H1 (cell line): Measurements from ENCODE around the gene MYD88. TPM values are rescaled to one million over a fixed set of nuclear protein-coding genes. Genes with fewer than 3 reads are reported as not detected.

Source experiments
- CTCF ChIA-PET: fragments of 300-600 bp; sonication (Branson Sonifier 250); formaldehyde crosslinking; loops from one replicate; lab custom pipeline; 2021; ENCODE audit not compliant: partially characterized antibody; lab: Charles Lee
- POLR2A ChIA-PET: fragments of 300-600 bp; sonication (Branson Sonifier 250); formaldehyde crosslinking; loops from one replicate; lab custom pipeline; 2021; ENCODE audit warnings: inconsistent platforms; ENCODE audit not compliant: partially characterized antibody; lab: Charles Lee
- DNase-seq, 2 experiments: peaks; one replicate each; pipeline versions ENCODE4 v3.0.0 to v3.0.0-alpha.2; 2010 to 2022; ENCODE audit warnings: low spot score in 2 of 2, low read depth in 1 of 2, mixed read lengths in 1 of 2
- FAIRE-seq: peaks from 2 replicates; lab custom pipeline; 2011; peaks lifted over from hg19 to GRCh38; lab: Jason Lieb, UNC
- H2AFZ ChIP-seq: 2 replicates; pipeline ENCODE4 v1.8.1; 2012; ENCODE audit warnings: low read length, inconsistent platforms
- H2AK5ac ChIP-seq: 2 replicates; pipeline ENCODE4 v1.6.1; 2013; ENCODE audit warnings: low read depth, low read length
- H2BK120ac ChIP-seq: replicated peaks from 2 replicates; pipeline ENCODE3; 2013; ENCODE audit warnings: low read depth, low read length, inconsistent platforms
- H2BK12ac ChIP-seq: 2 replicates; pipeline ENCODE4 v1.6.1; 2013; ENCODE audit warnings: low read depth, low read length
- H2BK15ac ChIP-seq: 2 replicates; pipeline ENCODE4 v1.6.1; 2013; ENCODE audit warnings: low read length
- H2BK20ac ChIP-seq: 2 replicates; pipeline ENCODE4 v1.6.1; 2013; ENCODE audit warnings: low read length
- H2BK5ac ChIP-seq: 2 replicates; pipeline ENCODE4 v1.6.1; 2013; ENCODE audit warnings: low read depth, low read length
- H3K14ac ChIP-seq: 2 replicates; pipeline ENCODE4 v1.6.1; 2013; ENCODE audit warnings: inconsistent platforms; ENCODE audit not compliant: insufficient read length
- H3K18ac ChIP-seq: 2 replicates; pipeline ENCODE4 v1.6.1; 2013; ENCODE audit warnings: low read length; ENCODE audit errors: extremely low read depth
- H3K23ac ChIP-seq: 2 replicates; pipeline ENCODE4 v1.6.1; 2013; ENCODE audit warnings: inconsistent platforms; ENCODE audit not compliant: insufficient read length
- H3K23me2 ChIP-seq: 2 replicates; pipeline ENCODE4 v1.6.1; 2013; ENCODE audit warnings: low read depth, low read length
- H3K27ac ChIP-seq: 2 replicates; pipeline ENCODE4 v1.6.1; 2011; ENCODE audit warnings: low read depth, low read length, inconsistent platforms
- H3K27me3 ChIP-seq, 4 experiments: replicated peaks in 1 of 4; 1 replicate in 1 of 4; 2 replicates in 3 of 4; pipeline versions ENCODE4 v1.6.1 to v1.8.1; 2011 to 2013; ENCODE audit warnings: low read length in 3 of 4, mild to moderate bottlenecking in 3 of 4, inconsistent platforms in 2 of 4, mixed read lengths in 2 of 4, moderate library complexity in 1 of 4; ENCODE audit not compliant: control insufficient read depth in 3 of 4, insufficient read depth in 3 of 4; ENCODE audit errors: extremely low read depth in 1 of 4
- H3K36me3 ChIP-seq, 4 experiments: 2 replicates each; pipeline versions ENCODE4 v1.6.1 to v1.8.1; 2011 to 2013; ENCODE audit warnings: mild to moderate bottlenecking in 4 of 4, low read length in 3 of 4, moderate library complexity in 2 of 4, control low read depth in 1 of 4, inconsistent platforms in 1 of 4; ENCODE audit not compliant: insufficient read depth in 4 of 4, control insufficient read depth in 2 of 4
- H3K4ac ChIP-seq: replicated peaks from 2 replicates; pipeline ENCODE3; 2013; ENCODE audit warnings: low read length, low read depth, mixed read lengths, inconsistent platforms; ENCODE audit not compliant: insufficient read length
- H3K4me1 ChIP-seq, 4 experiments: replicated peaks in 1 of 4; 1 replicate in 1 of 4; 2 replicates in 3 of 4; pipeline versions ENCODE4 v1.6.1 to v1.8.1; 2011 to 2013; ENCODE audit warnings: low read length in 3 of 4, inconsistent platforms in 2 of 4, mixed read lengths in 1 of 4; ENCODE audit not compliant: insufficient read depth in 4 of 4, control insufficient read depth in 3 of 4
- H3K4me2 ChIP-seq, 2 experiments: 2 replicates each; pipeline versions ENCODE4 v1.6.1 to v1.8.1; 2011 to 2013; ENCODE audit warnings: low read depth in 2 of 2, low read length in 2 of 2, control low read depth in 1 of 2, inconsistent platforms in 1 of 2, mild to moderate bottlenecking in 1 of 2; ENCODE audit not compliant: insufficient read depth in 1 of 2
- H3K4me3 ChIP-seq, 4 experiments: fragments of 200-600, 300-600 bp in 1 of 4; sonication (generic), shearing (Covaris generic), sonication (Bioruptor Twin) in 1 of 4; 2 replicates each; pipeline versions ENCODE4 v1.5.1 to v1.8.1; 2011 to 2016; ENCODE audit warnings: low read length in 4 of 4, low read depth in 3 of 4, control low read depth in 2 of 4, inconsistent platforms in 2 of 4, mild to moderate bottlenecking in 2 of 4, mixed read lengths in 1 of 4, moderate library complexity in 1 of 4; ENCODE audit not compliant: insufficient read depth in 2 of 4; ENCODE audit errors: extremely low read depth in 1 of 4
- H3K56ac ChIP-seq: replicated peaks from 2 replicates; pipeline ENCODE3; 2013; ENCODE audit warnings: low read depth, mild to moderate bottlenecking, mixed read lengths, low read length, inconsistent platforms; ENCODE audit not compliant: insufficient read length
- H3K79me1 ChIP-seq: 2 replicates; pipeline ENCODE4 v1.6.1; 2013; ENCODE audit warnings: low read depth, low read length, control low read depth
- H3K79me2 ChIP-seq, 2 experiments: 2 replicates each; pipeline versions ENCODE4 v1.6.1 to v1.8.1; 2012 to 2013; ENCODE audit warnings: low read length in 2 of 2, mild to moderate bottlenecking in 2 of 2, inconsistent platforms in 1 of 2; ENCODE audit not compliant: insufficient read depth in 2 of 2, control insufficient read depth in 1 of 2
- H3K9ac ChIP-seq, 4 experiments: replicated peaks in 1 of 4; 1 replicate in 1 of 4; 2 replicates in 3 of 4; pipeline versions ENCODE4 v1.6.1 to v1.8.1; 2011 to 2013; ENCODE audit warnings: low read depth in 3 of 4, low read length in 3 of 4, control low read depth in 2 of 4, mild to moderate bottlenecking in 2 of 4, moderate library complexity in 2 of 4, inconsistent platforms in 1 of 4; ENCODE audit errors: extremely low read depth in 1 of 4
- H3K9me3 ChIP-seq, 2 experiments: 2 replicates each; pipeline versions ENCODE4 v1.6.1 to v1.8.1; 2012 to 2013; ENCODE audit warnings: mild to moderate bottlenecking in 2 of 2, moderate library complexity in 2 of 2, control low read depth in 1 of 2, inconsistent platforms in 1 of 2, low read depth in 1 of 2, low read length in 1 of 2, mixed read lengths in 1 of 2; ENCODE audit not compliant: insufficient read depth in 2 of 2
- H4K20me1 ChIP-seq, 2 experiments: replicated peaks in 1 of 2; 2 replicates each; pipeline versions ENCODE3 to v1.8.1; 2011 to 2013; ENCODE audit warnings: inconsistent platforms in 2 of 2, low read length in 2 of 2, mild to moderate bottlenecking in 1 of 2; ENCODE audit not compliant: insufficient read depth in 2 of 2, control insufficient read depth in 1 of 2
- H4K5ac ChIP-seq: 2 replicates; pipeline ENCODE4 v1.6.1; 2013; ENCODE audit warnings: low read length, low read depth, mixed read lengths, inconsistent platforms; ENCODE audit not compliant: insufficient read length
- H4K8ac ChIP-seq: 2 replicates; pipeline ENCODE4 v1.8.0; 2013; ENCODE audit warnings: mild to moderate bottlenecking, moderate library complexity, low read length, inconsistent platforms; ENCODE audit not compliant: insufficient read depth; ENCODE audit errors: extremely low read depth
- H4K91ac ChIP-seq: replicated peaks from 2 replicates; pipeline ENCODE3; 2013; ENCODE audit warnings: low read length, mixed read lengths, inconsistent platforms; ENCODE audit not compliant: insufficient read length
- ASH2L ChIP-seq: fragments of 200-600, 300-600 bp; sonication (generic); IDR thresholded peaks from one replicate; pipeline ENCODE4 v1.7.1; 2017; ENCODE audit warnings: low read length
- BCL11A ChIP-seq, 2 experiments: IDR thresholded peaks; one replicate each; pipeline ENCODE4 v1.6.1; 2011; ENCODE audit warnings: low read depth in 2 of 2, low read length in 2 of 2, mild to moderate bottlenecking in 2 of 2
- CEBPB ChIP-seq: IDR thresholded peaks from 2 replicates; pipeline ENCODE4 v1.6.1; 2012; ENCODE audit warnings: low read depth, low read length
- CHD1 ChIP-seq: IDR thresholded peaks from 2 replicates; pipeline ENCODE4 v1.6.1; 2012; ENCODE audit warnings: low read depth, low read length, improper control_type of control experiment
- CTBP2 ChIP-seq: IDR thresholded peaks from 2 replicates; pipeline ENCODE4 v1.7.0; 2011; ENCODE audit warnings: borderline replicate concordance, mild to moderate bottlenecking, moderate library complexity, mixed read lengths, low read length; ENCODE audit not compliant: insufficient read depth, insufficient read length
- EGR1 ChIP-seq: IDR thresholded peaks from 2 replicates; pipeline ENCODE4 v1.6.1; 2011; ENCODE audit warnings: low read depth, low read length, borderline replicate concordance
- JUND ChIP-seq: IDR thresholded peaks from 2 replicates; pipeline ENCODE4 v1.6.1; 2011; ENCODE audit warnings: mild to moderate bottlenecking, improper control_type of control experiment, low read length
- MAFK ChIP-seq: IDR thresholded peaks from 2 replicates; pipeline ENCODE4 v1.6.1; 2012; ENCODE audit warnings: low read depth, mild to moderate bottlenecking, improper control_type of control experiment, low read length
- PHF8 ChIP-seq: fragments of 200-600 bp; sonication (generic); conservative IDR thresholded peaks from 2 replicates; pipeline ENCODE4 v1.7.1; 2012; ENCODE audit warnings: low read depth, mild to moderate bottlenecking, inconsistent platforms, low read length, moderate library complexity
- RFX5 ChIP-seq: IDR thresholded peaks from 2 replicates; pipeline ENCODE4 v1.6.1; 2011; ENCODE audit warnings: low read depth, low read length, improper control_type of control experiment, borderline replicate concordance
- SAP30 ChIP-seq: fragments of 300-600 bp; sonication (generic); IDR thresholded peaks from 2 replicates; pipeline ENCODE4 v1.7.1; 2012; ENCODE audit warnings: low read length, moderate library complexity, mild to moderate bottlenecking, inconsistent platforms; ENCODE audit not compliant: insufficient read depth, insufficient replicate concordance
- SP4 ChIP-seq: IDR thresholded peaks from 2 replicates; pipeline ENCODE4 v1.6.1; 2012; ENCODE audit warnings: low read length, inconsistent platforms
- TBP ChIP-seq: IDR thresholded peaks from 2 replicates; pipeline ENCODE4 v1.6.1; 2011; ENCODE audit warnings: low read depth, low read length, improper control_type of control experiment
- ZNF274 ChIP-seq: IDR thresholded peaks from 2 replicates; pipeline ENCODE4 v1.7.0; 2012; ENCODE audit warnings: low read length, borderline replicate concordance; ENCODE audit errors: extremely low read depth
- WGBS, 2 experiments: shearing (Covaris generic) in 1 of 2; methylation state at CpG; one replicate each; pipeline versions ENCODE4 v1.1.6 to v1.1.7; 2013 to 2015; ENCODE audit warnings: low lambda C conversion rate in 2 of 2, mixed read lengths in 2 of 2, inconsistent platforms in 1 of 2, low coverage in 1 of 2, missing lambda C conversion rate in 1 of 2; ENCODE audit not compliant: insufficient replicate concordance in 2 of 2, insufficient coverage in 1 of 2, insufficient read length in 1 of 2; ENCODE audit errors: extremely low coverage in 1 of 2, missing lambda C conversion rate in 1 of 2; 5-methylcytosine and 5-hydroxymethylcytosine counted together
- polyA plus RNA-seq, 7 experiments: library from polyadenylated mRNA; depleted of rRNA in 3 of 7; stranded (reverse) in 5 of 7; unstranded in 2 of 7; fragments of >200 nt in 5 of 7; fragments of 200-250 nt in 2 of 7; gene quantifications; 1 replicate in 5 of 7; 2 replicates in 1 of 7; 4 replicates in 1 of 7; pipeline versions ENCODE4 v1.2.1 to v1.2.3, GENCODE V29; 2011 to 2013; ENCODE audit warnings: missing spikeins in 2 of 7, mixed read lengths in 2 of 7
- total RNA-seq: library from RNA; stranded (reverse); fragmentation: NEBNext Ultra II Directional; extraction: Animal tissue kit (Norgen Biotek cat#: 25700); gene quantifications from 2 replicates; pipeline ENCODE4 v1.2.1, GENCODE V29; 2021

Gene MYD88
- total and polyA plus RNA-seq, 2 of the 8 experiments (the other 6 are each of a cell fraction or from before 2014, with no cell fraction given), result 22.1 to 22.5 TPM

GRCh38 chr3:38121832-38122461 is 16.5 kb upstream of the MYD88 start:
- no peaks in the 10 kb centered on the region for H3K4me1 ChIP-seq
- H4K91ac ChIP-seq, result no peak overlapping the region
- H3K27ac ChIP-seq, result no peak overlapping the region
- no peak for DNase-seq
- no peak overlapping the region for H3K4me3 ChIP-seq
- H3K23ac ChIP-seq, result no peak overlapping the region
- CTCF ChIA-PET, result interaction anchor here (1.0 to 8.8 kb wide), 3 partner anchors 8 to 147 kb away, joined by 3 to 105 read pairs (median 3); partner anchors contain the start of gene ACAA1
- H3K9me3 ChIP-seq, result no peaks in the 10 kb centered on the region
- no peak overlapping the region for H2BK15ac ChIP-seq
- 95% methylated on average over 13 of the region's 13 CpGs; no CpG with 5 or more reads in 1 of the 2 experiments for WGBS, 2 experiments
- no peaks in the 10 kb centered on the region for H3K23me2 ChIP-seq
- no peak overlapping the region for H4K5ac ChIP-seq
- H3K27me3 ChIP-seq, result no peaks in the 10 kb centered on the region
- POLR2A ChIA-PET, result interaction anchor here (0.8 to 1.3 kb wide), 2 partner anchors 10 to 43 kb away, joined by 4 read pairs; partner anchors contain the start of gene OXSR1
- H3K79me1 ChIP-seq, result no peaks in the 10 kb centered on the region
- H4K8ac ChIP-seq, result no peak overlapping the region
- no peak overlapping the region for H3K9ac ChIP-seq
- H2AK5ac ChIP-seq, result no peak overlapping the region
- H2BK12ac ChIP-seq, result no peak overlapping the region
- H2BK120ac ChIP-seq, result no peak overlapping the region
- no peak overlapping the region for H3K14ac ChIP-seq
- no peak overlapping the region for H3K56ac ChIP-seq
- no peak overlapping the region for H3K4ac ChIP-seq
- H2AFZ ChIP-seq, result no peak overlapping the region
- H4K20me1 ChIP-seq, result peaks cover 2 to 19% of the 10 kb centered on the region in 2 experiments
- no peak for FAIRE-seq
- H3K18ac ChIP-seq, result no peak overlapping the region
- no peak overlapping the region for H2BK5ac ChIP-seq
- H2BK20ac ChIP-seq, result no peak overlapping the region
- no peaks in the 10 kb centered on the region for H3K79me2 ChIP-seq
- H3K36me3 ChIP-seq, result peaks cover 18 to 34% (median 30%) of the 10 kb centered on the region in 4 experiments
- no peak overlapping the region for H3K4me2 ChIP-seq
- no peak for TF ChIP-seq EGR1
- no peak for TF ChIP-seq CHD1
- no peak for TF ChIP-seq SP4
- TF ChIP-seq PHF8, result no peak
- TF ChIP-seq ASH2L, result no peak
- TF ChIP-seq MAFK, result no peak
- no peak for TF ChIP-seq SAP30
- TF ChIP-seq RFX5, result no peak
- no peak for TF ChIP-seq CEBPB
- TF ChIP-seq BCL11A (IDR thresholded peaks at IDR 0.05; ENCODE audit: low read depth in 2 of 2, low read length in 2 of 2), result no peak
- TF ChIP-seq JUND, result no peak
- no peak for TF ChIP-seq CTBP2
- no peak for TF ChIP-seq TBP
- no peak for TF ChIP-seq ZNF274
